Measurements from ENCODE around the gene PEX10. TPM values are rescaled to one million over a fixed set of nuclear protein-coding genes. Genes with fewer than 3 reads are reported as not detected.

The PEX10 gene
- total and polyA plus RNA-seq, 4 experiments from 2014 or later, result 7.2 to 13.0 (median 10.1) TPM

DNA sequence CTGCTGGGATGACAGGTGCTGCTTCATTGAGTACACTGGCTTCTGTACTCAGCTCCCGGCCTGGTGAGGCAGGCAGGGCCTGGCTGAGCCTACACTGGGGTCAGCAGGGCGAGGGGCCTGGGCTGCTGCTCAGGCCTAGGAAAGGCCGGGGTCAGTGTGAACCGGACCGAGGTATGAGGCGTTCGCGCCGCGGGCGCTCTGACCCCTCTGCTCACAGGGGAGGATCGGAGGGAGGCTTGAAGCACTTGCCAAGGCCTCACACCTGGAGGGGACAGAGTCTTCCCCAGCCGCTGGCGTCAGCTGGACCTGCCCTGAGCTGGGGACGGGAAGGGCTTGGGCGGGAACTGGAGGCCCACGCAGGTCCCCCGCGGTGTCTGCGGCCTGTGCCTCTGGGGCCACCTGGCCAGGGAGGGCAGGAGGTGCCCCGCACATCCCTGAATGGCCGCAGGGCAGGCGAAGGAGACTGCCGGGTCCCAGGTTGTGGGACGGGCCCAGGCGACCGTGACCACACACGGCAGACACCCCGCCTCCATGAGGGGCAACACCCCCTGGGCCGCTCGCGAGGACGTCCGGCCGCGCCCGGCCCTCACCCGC is 466 bp downstream of the PEX10 start:
- intact Hi-C loops (cut with micrococcal nuclease), result loop anchor here (1.0 to 5.0 kb wide), 8 partner anchors 21 to 1010 kb away; partner anchors contain the start of genes MORN1, PANK4, PRXL2B and RER1
- CTCF ChIA-PET (ENCODE audit: partially characterized antibody), result interaction anchor here (0.7 to 1.4 kb wide), 3 partner anchors 112 to 217 kb away, joined by 3 to 5 read pairs (median 4); partner anchors contain the start of gene FAAP20
- Histone ChIP-seq H3K4me1 (ENCODE audit: insufficient read depth, low read length) (peaks cover 47% of the 10 kb centered on the region), H3K4me3 (ENCODE audit: low read length in 2 of 2) (peak overlapping the region; percentile 47 to 70), H3K27ac (ENCODE audit: low read depth, low read length) (peak overlapping the region; percentile 84), H3K27me3 (ENCODE audit: insufficient read depth, low read length) (no peaks in the 10 kb centered on the region), H3K9me3 (ENCODE audit: control insufficient read depth in 1 of 2, low read length in 2 of 2) (no peaks in the 10 kb centered on the region), H3K36me3 (ENCODE audit: insufficient read depth, low read length) (peaks cover 1% of the 10 kb centered on the region)
- POLR2A ChIA-PET (ENCODE audit: partially characterized antibody), result interaction anchor here (1.5 to 5.5 kb wide), 5 partner anchors 18 to 174 kb away, joined by 3 to 36 read pairs (median 27); partner anchors contain the start of genes MORN1, PANK4, PRXL2B and RER1
- Mint-ChIP-seq H3K36me3 (peaks cover 0 to 24% of the 10 kb centered on the region in 2 donors), H3K4me1 (peaks cover 15 to 46% (median 27%) of the 10 kb centered on the region in 4 donors), H3K27me3 (no peaks in the 10 kb centered on the region), H3K9me3 (no peaks in the 10 kb centered on the region), H3K27ac (peak overlapping the region; percentile 75 to 93 (median 90)), H3K4me3 (peak overlapping the region; percentile 81 to 91 (median 86))
- peak in 1 of 5 donors; percentile 60 for DNase-seq

DNA sequence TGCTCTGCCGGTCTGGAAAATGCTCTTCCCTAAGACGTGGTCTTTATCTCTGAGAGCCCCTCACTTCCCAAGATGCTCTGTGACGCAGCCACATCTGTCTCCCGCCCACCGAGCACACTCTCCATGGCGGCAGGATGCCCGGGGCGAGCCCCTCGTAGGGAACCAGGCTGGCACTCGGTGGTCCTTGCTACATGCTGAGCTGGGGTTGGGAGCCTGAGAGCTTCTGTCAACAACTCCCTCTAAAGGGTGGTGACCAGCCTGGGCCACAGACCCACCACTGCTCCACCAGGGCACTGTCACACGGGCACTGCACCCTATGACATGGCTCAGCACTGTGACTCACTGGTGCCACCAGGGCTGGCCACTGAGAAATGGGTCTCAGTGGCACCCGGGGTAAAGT is 2.6 kb downstream of the PEX10 start:
- Histone ChIP-seq H3K4me3 (ENCODE audit: low read length in 2 of 2) (no peak overlapping the region), H3K27ac (ENCODE audit: low read depth, low read length) (no peak overlapping the region), H3K27me3 (ENCODE audit: insufficient read depth, low read length) (no peaks in the 10 kb centered on the region), H3K9me3 (ENCODE audit: control insufficient read depth in 1 of 2, low read length in 2 of 2) (no peaks in the 10 kb centered on the region), H3K36me3 (ENCODE audit: insufficient read depth, low read length) (peaks cover 15% of the 10 kb centered on the region), H3K4me1 (ENCODE audit: insufficient read depth, low read length) (peaks cover 26% of the 10 kb centered on the region)
- DNase-seq, result no peak
- ChIA-PET POLR2A (ENCODE audit: partially characterized antibody) (interaction anchor here (0.9 to 2.2 kb wide), 3 partner anchors 16 to 138 kb away, joined by 3 to 5 read pairs (median 3); no protein-coding TSS in a partner anchor), CTCF (ENCODE audit: partially characterized antibody) (no interaction called here)
- H3K27ac Mint-ChIP-seq, result no peak overlapping the region
- peaks cover 7 to 28% (median 13%) of the 10 kb centered on the region in 4 donors for H3K4me1 Mint-ChIP-seq
- no peak overlapping the region for H3K4me3 Mint-ChIP-seq
- peaks cover 0 to 29% of the 10 kb centered on the region in 2 donors for H3K36me3 Mint-ChIP-seq
- H3K9me3 Mint-ChIP-seq, result no peaks in the 10 kb centered on the region
- intact Hi-C loops (cut with micrococcal nuclease), result loop anchor here (5.0 kb wide), 3 partner anchors 393 to 1013 kb away; partner anchors contain the start of gene TTC34
- H3K27me3 Mint-ChIP-seq, result no peaks in the 10 kb centered on the region

- H3K27ac ChIP-seq (ENCODE audit: low read depth, low read length), result no peak overlapping the region
- no peaks in the 10 kb centered on the region for H3K9me3 Mint-ChIP-seq
- no peak for DNase-seq
- H3K27me3 ChIP-seq (ENCODE audit: insufficient read depth, low read length), result no peaks in the 10 kb centered on the region
- H3K4me3 Mint-ChIP-seq, result peak overlapping the region in 1 of 8 donors; percentile 25
- peak overlapping the region in 1 of 7 donors; percentile 31 for H3K27ac Mint-ChIP-seq
- intact Hi-C loops (cut with micrococcal nuclease), result no loop called here
- no peak overlapping the region for H3K4me3 ChIP-seq (ENCODE audit: low read length in 2 of 2)
- peaks cover 3 to 31% of the 10 kb centered on the region in 2 donors for H3K36me3 Mint-ChIP-seq
- CTCF ChIA-PET (ENCODE audit: partially characterized antibody), result no interaction called here
- no peaks in the 10 kb centered on the region for H3K9me3 ChIP-seq (ENCODE audit: control insufficient read depth in 1 of 2, low read length in 2 of 2)
- POLR2A ChIA-PET (ENCODE audit: partially characterized antibody), result interaction anchor here (1.1 to 2.2 kb wide), 3 partner anchors 15 to 115 kb away, joined by 3 to 5 read pairs (median 4); partner anchors contain the start of genes MORN1 and RER1
- H3K27me3 Mint-ChIP-seq, result no peaks in the 10 kb centered on the region
- peaks cover 0 to 19% (median 6%) of the 10 kb centered on the region in 4 donors for H3K4me1 Mint-ChIP-seq
- H3K4me1 ChIP-seq (ENCODE audit: insufficient read depth, low read length), result peaks cover 17% of the 10 kb centered on the region
- H3K36me3 ChIP-seq (ENCODE audit: insufficient read depth, low read length), result peaks cover 23% of the 10 kb centered on the region
Measured at GRCh38 chr1:2408859-2409276, 3.5 kb downstream of the PEX10 start.

GRCh38 chr1:2408456-2408855 is 3.9 kb downstream of the PEX10 start:
- Mint-ChIP-seq H3K36me3 (peaks cover 8 to 35% of the 10 kb centered on the region in 2 donors), H3K27ac (peak overlapping the region in 1 of 7 donors; percentile 60), H3K9me3 (no peaks in the 10 kb centered on the region), H3K4me3 (no peak overlapping the region), H3K27me3 (no peaks in the 10 kb centered on the region), H3K4me1 (peaks cover 0 to 15% (median 5%) of the 10 kb centered on the region in 4 donors)
- Histone ChIP-seq H3K27ac (ENCODE audit: low read depth, low read length) (no peak overlapping the region), H3K36me3 (ENCODE audit: insufficient read depth, low read length) (peaks cover 23% of the 10 kb centered on the region), H3K9me3 (ENCODE audit: control insufficient read depth in 1 of 2, low read length in 2 of 2) (no peaks in the 10 kb centered on the region), H3K27me3 (ENCODE audit: insufficient read depth, low read length) (no peaks in the 10 kb centered on the region), H3K4me1 (ENCODE audit: insufficient read depth, low read length) (peaks cover 13% of the 10 kb centered on the region), H3K4me3 (ENCODE audit: low read length in 2 of 2) (no peak overlapping the region)
- POLR2A ChIA-PET (ENCODE audit: partially characterized antibody), result interaction anchor here (1.1 to 2.2 kb wide), 3 partner anchors 15 to 115 kb away, joined by 3 to 5 read pairs (median 4); partner anchors contain the start of genes MORN1 and RER1
- intact Hi-C loops (cut with micrococcal nuclease), result no loop called here
- DNase-seq, result peak in 1 of 5 donors; percentile 32
- CTCF ChIA-PET (ENCODE audit: partially characterized antibody), result no interaction called here

- Mint-ChIP-seq H3K27ac (no peak overlapping the region), H3K4me3 (no peak overlapping the region)
- POLR2A ChIA-PET (ENCODE audit: partially characterized antibody), result interaction anchor here (1.2 to 2.1 kb wide), 2 partner anchors 15 to 16 kb away, joined by 3 to 8 read pairs; partner anchors contain the start of genes MORN1 and RER1
Measured at GRCh38 chr1:2407991-2408275, 4.4 kb downstream of the PEX10 start.

DNA sequence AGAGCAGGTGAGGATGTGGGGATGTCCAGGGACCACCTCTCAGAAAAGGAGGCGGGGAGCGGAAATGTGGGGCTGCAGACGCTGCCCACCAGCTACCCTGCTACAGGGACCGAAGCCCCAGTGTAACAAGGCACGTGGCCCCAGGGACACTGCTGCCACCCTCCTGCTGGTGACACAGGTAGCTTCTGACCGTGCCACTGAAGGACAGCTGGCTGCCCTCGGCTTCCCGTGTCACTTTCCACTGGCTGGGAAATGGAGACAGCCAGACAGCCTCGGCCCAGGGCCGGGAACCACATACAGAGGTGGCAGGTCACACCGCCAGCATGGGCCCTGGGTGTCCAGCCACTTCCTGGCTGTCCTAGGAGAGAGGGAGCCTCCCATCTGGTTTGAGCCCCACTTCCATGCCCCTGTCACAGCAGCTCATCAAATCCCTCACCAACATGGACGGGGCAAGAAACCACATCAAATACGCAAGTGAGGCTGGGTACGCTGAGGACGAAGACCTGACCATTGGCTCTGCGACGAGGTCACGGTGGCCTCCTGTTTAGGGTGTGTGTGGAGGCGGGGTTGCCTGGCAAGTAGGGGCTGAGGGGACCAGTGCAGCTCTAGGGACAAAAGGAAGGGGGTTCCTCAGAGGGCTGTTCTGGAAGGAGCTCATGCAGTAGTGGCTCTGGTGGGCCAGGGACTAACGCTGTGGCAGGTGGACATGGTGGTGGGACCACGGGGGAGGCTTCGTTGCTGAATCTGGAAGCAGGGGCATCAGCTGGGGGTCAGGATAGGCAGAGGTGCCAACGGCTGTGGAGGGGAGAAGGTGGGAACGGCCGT is 5.0 kb downstream of the PEX10 start:
- ChIA-PET CTCF (ENCODE audit: partially characterized antibody) (no interaction called here), POLR2A (ENCODE audit: partially characterized antibody) (interaction anchor here (0.9 to 2.1 kb wide), 3 partner anchors 14 to 178 kb away, joined by 3 to 8 read pairs (median 3); partner anchors contain the start of genes MORN1 and RER1)
- Histone ChIP-seq H3K36me3 (ENCODE audit: insufficient read depth, low read length) (peaks cover 34% of the 10 kb centered on the region), H3K27me3 (ENCODE audit: insufficient read depth, low read length) (no peaks in the 10 kb centered on the region), H3K9me3 (ENCODE audit: control insufficient read depth in 1 of 2, low read length in 2 of 2) (no peaks in the 10 kb centered on the region), H3K4me1 (ENCODE audit: insufficient read depth, low read length) (peaks cover 9% of the 10 kb centered on the region), H3K4me3 (ENCODE audit: low read length in 2 of 2) (no peak overlapping the region), H3K27ac (ENCODE audit: low read depth, low read length) (no peak overlapping the region)
- H3K27ac Mint-ChIP-seq, result peak overlapping the region in 3 of 7 donors; percentile 76 to 88 (median 80)
- intact Hi-C loops (cut with micrococcal nuclease), result no loop called here
- H3K9me3 Mint-ChIP-seq, result no peaks in the 10 kb centered on the region
- H3K4me3 Mint-ChIP-seq, result peak overlapping the region in 2 of 8 donors; percentile 24 to 43
- no peaks in the 10 kb centered on the region for H3K27me3 Mint-ChIP-seq
- DNase-seq, result peak in 1 of 5 donors; percentile 13
- peaks cover 14 to 44% of the 10 kb centered on the region in 2 donors for H3K36me3 Mint-ChIP-seq
- peaks cover 0 to 14% (median 5%) of the 10 kb centered on the region in 4 donors for H3K4me1 Mint-ChIP-seq

More at GRCh38 chr1:2407991-2408275, 4.4 kb downstream of the PEX10 start:
- H3K27me3 Mint-ChIP-seq, result no peaks in the 10 kb centered on the region
- Histone ChIP-seq H3K9me3 (ENCODE audit: control insufficient read depth in 1 of 2, low read length in 2 of 2) (no peaks in the 10 kb centered on the region), H3K27ac (ENCODE audit: low read depth, low read length) (no peak overlapping the region), H3K36me3 (ENCODE audit: insufficient read depth, low read length) (peaks cover 28% of the 10 kb centered on the region), H3K4me1 (ENCODE audit: insufficient read depth, low read length) (peaks cover 9% of the 10 kb centered on the region), H3K4me3 (ENCODE audit: low read length in 2 of 2) (no peak overlapping the region), H3K27me3 (ENCODE audit: insufficient read depth, low read length) (no peaks in the 10 kb centered on the region)
- peak in 1 of 5 donors; percentile 29 for DNase-seq
- peaks cover 11 to 39% of the 10 kb centered on the region in 2 donors for H3K36me3 Mint-ChIP-seq
- CTCF ChIA-PET (ENCODE audit: partially characterized antibody), result no interaction called here
- H3K9me3 Mint-ChIP-seq, result no peaks in the 10 kb centered on the region
- peaks cover 0 to 14% (median 5%) of the 10 kb centered on the region in 4 donors for H3K4me1 Mint-ChIP-seq
- intact Hi-C loops (cut with micrococcal nuclease), result no loop called here
